ENCODE data around the gene KHDC4.

The KHDC4 gene

DNA sequence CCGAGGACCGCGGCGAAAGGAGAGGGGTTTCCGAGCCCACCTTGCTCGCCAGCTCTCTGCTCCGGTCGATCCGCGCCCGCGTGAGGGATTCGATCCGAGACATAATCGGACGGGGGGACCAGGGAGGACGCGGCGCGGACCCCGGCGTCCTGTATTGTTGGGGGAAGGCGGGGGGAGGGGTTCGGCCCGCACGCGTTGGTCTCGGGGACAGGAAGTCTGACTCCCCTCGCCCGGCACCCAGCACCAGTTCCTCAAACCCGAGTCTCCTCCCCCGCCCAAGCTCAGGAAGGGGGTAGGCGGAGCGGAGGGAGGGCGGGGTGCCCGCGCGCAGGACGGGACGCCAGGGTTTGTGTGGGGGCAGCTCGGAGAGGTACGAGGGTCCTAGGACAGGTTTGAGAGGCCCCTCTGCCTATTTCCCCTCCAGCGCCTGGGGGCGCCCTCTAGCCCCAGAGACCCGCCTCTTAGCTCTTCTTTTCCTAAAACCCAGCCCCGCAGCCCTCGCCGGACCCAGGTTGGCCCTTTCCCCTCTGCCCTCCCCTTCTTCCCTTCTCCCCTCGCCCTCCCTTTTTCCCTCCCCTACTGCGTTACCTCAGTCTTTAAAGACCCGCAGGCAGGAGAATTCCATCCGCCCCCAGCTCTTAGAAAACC, 44.2 kb upstream of the KHDC4 start, which contains the start of gene ARHGEF2 (continued):
- no peak for TF ChIP-seq ZNF776 (tag by site-specific recombination; IDR thresholded peaks at IDR 0.05; ENCODE audit: borderline replicate concordance)
- no peak for TF ChIP-seq ZNF324 (tag by site-specific recombination; IDR thresholded peaks at IDR 0.05)
- peak; percentile 67 for TF ChIP-seq ZXDB (tag by site-specific recombination; IDR thresholded peaks at IDR 0.05)
- TF ChIP-seq ZNF596 (tag by site-specific recombination; IDR thresholded peaks at IDR 0.05) = no peak
- TF ChIP-seq ZNF174 (tag by site-specific recombination; IDR thresholded peaks at IDR 0.05) = no peak
- TF ChIP-seq ZNF416 (tag by site-specific recombination; IDR thresholded peaks at IDR 0.05) = no peak
- TF ChIP-seq KLF8 (tag by site-specific recombination; IDR thresholded peaks at IDR 0.05) = peak; percentile 53; the same call in 1 of the 2 replicates
- TF ChIP-seq, protein P1, sequence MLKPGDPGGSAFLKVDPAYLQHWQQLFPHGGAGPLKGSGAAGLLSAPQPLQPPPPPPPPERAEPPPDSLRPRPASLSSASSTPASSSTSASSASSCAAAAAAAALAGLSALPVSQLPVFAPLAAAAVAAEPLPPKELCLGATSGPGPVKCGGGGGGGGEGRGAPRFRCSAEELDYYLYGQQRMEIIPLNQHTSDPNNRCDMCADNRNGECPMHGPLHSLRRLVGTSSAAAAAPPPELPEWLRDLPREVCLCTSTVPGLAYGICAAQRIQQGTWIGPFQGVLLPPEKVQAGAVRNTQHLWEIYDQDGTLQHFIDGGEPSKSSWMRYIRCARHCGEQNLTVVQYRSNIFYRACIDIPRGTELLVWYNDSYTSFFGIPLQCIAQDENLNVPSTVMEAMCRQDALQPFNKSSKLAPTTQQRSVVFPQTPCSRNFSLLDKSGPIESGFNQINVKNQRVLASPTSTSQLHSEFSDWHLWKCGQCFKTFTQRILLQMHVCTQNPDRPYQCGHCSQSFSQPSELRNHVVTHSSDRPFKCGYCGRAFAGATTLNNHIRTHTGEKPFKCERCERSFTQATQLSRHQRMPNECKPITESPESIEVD (tag by site-specific recombination; IDR thresholded peaks at IDR 0.05) = no peak
- TF ChIP-seq ZNF621 (tag by site-specific recombination; IDR thresholded peaks at IDR 0.05) = no peak
- peak; percentile 96 for TF ChIP-seq PRDM10 (tag by site-specific recombination; IDR thresholded peaks at IDR 0.05)
- TF ChIP-seq ZNF747 (tag by site-specific recombination; IDR thresholded peaks at IDR 0.05) = no peak
- TF ChIP-seq, protein P2, sequence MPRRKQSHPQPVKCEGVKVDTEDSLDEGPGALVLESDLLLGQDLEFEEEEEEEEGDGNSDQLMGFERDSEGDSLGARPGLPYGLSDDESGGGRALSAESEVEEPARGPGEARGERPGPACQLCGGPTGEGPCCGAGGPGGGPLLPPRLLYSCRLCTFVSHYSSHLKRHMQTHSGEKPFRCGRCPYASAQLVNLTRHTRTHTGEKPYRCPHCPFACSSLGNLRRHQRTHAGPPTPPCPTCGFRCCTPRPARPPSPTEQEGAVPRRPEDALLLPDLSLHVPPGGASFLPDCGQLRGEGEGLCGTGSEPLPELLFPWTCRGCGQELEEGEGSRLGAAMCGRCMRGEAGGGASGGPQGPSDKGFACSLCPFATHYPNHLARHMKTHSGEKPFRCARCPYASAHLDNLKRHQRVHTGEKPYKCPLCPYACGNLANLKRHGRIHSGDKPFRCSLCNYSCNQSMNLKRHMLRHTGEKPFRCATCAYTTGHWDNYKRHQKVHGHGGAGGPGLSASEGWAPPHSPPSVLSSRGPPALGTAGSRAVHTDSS (tag by site-specific recombination; IDR thresholded peaks at IDR 0.05) = no peak
- TF ChIP-seq ZNF514 (tag by site-specific recombination; IDR thresholded peaks at IDR 0.05) = no peak
- no peak for TF ChIP-seq ZNF404 (tag by site-specific recombination; IDR thresholded peaks at IDR 0.05)
- TF ChIP-seq ZNF530 (tag by site-specific recombination; IDR thresholded peaks at IDR 0.05; ENCODE audit: low read depth) = no peak
- 0 out of 2 replicates have a peak, but pooled peaks have one; percentile 56 for TF ChIP-seq SP7 (tag by site-specific recombination; IDR thresholded peaks at IDR 0.05)
- no peak for TF ChIP-seq TSHZ1 (tag by site-specific recombination; IDR thresholded peaks at IDR 0.05; ENCODE audit: borderline replicate concordance)
- TF ChIP-seq SALL2 (tag by site-specific recombination; IDR thresholded peaks at IDR 0.05; ENCODE audit: borderline replicate concordance) = no peak
- TF ChIP-seq IKZF3 (tag by site-specific recombination; IDR thresholded peaks at IDR 0.05) = peak; percentile 52; the same call in 1 of the 2 replicates
- TF ChIP-seq, protein P3, sequence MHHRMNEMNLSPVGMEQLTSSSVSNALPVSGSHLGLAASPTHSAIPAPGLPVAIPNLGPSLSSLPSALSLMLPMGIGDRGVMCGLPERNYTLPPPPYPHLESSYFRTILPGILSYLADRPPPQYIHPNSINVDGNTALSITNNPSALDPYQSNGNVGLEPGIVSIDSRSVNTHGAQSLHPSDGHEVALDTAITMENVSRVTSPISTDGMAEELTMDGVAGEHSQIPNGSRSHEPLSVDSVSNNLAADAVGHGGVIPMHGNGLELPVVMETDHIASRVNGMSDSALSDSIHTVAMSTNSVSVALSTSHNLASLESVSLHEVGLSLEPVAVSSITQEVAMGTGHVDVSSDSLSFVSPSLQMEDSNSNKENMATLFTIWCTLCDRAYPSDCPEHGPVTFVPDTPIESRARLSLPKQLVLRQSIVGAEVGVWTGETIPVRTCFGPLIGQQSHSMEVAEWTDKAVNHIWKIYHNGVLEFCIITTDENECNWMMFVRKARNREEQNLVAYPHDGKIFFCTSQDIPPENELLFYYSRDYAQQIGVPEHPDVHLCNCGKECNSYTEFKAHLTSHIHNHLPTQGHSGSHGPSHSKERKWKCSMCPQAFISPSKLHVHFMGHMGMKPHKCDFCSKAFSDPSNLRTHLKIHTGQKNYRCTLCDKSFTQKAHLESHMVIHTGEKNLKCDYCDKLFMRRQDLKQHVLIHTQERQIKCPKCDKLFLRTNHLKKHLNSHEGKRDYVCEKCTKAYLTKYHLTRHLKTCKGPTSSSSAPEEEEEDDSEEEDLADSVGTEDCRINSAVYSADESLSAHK (tag by site-specific recombination; IDR thresholded peaks at IDR 0.05) = no peak; the same call in 1 of the 2 replicates
- no peak for TF ChIP-seq ZNF658 (tag by site-specific recombination; IDR thresholded peaks at IDR 0.05)
- TF ChIP-seq, protein P4, sequence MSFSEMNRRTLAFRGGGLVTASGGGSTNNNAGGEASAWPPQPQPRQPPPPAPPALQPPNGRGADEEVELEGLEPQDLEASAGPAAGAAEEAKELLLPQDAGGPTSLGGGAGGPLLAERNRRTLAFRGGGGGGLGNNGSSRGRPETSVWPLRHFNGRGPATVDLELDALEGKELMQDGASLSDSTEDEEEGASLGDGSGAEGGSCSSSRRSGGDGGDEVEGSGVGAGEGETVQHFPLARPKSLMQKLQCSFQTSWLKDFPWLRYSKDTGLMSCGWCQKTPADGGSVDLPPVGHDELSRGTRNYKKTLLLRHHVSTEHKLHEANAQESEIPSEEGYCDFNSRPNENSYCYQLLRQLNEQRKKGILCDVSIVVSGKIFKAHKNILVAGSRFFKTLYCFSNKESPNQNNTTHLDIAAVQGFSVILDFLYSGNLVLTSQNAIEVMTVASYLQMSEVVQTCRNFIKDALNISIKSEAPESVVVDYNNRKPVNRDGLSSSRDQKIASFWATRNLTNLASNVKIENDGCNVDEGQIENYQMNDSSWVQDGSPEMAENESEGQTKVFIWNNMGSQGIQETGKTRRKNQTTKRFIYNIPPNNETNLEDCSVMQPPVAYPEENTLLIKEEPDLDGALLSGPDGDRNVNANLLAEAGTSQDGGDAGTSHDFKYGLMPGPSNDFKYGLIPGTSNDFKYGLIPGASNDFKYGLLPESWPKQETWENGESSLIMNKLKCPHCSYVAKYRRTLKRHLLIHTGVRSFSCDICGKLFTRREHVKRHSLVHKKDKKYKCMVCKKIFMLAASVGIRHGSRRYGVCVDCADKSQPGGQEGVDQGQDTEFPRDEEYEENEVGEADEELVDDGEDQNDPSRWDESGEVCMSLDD (tag by site-specific recombination; IDR thresholded peaks at IDR 0.05) = peak; percentile 87
- TF ChIP-seq ZNF76 (tag by site-specific recombination; IDR thresholded peaks at IDR 0.05; ENCODE audit: borderline replicate concordance, low read depth) = no peak
- 0 out of 2 replicates have a peak, but pooled peaks have one; percentile 41 for TF ChIP-seq ZNF629 (tag by site-specific recombination; IDR thresholded peaks at IDR 0.05)

All from HEK293 (cell line).